Left forelimb (tissue), 1 donor: ENCODE data around the gene PCK1.
"Not testable (repeated sequence)": the region's sequence is repeated elsewhere in the genome, so short reads cannot be mapped to it uniquely, and the experiment has no call there.

Source experiments
- DNase-seq: peaks from one replicate; pipeline ENCODE4 v3.0.0-alpha.2; 2018; ENCODE audit warnings: low spot score

Gene PCK1

DNA sequence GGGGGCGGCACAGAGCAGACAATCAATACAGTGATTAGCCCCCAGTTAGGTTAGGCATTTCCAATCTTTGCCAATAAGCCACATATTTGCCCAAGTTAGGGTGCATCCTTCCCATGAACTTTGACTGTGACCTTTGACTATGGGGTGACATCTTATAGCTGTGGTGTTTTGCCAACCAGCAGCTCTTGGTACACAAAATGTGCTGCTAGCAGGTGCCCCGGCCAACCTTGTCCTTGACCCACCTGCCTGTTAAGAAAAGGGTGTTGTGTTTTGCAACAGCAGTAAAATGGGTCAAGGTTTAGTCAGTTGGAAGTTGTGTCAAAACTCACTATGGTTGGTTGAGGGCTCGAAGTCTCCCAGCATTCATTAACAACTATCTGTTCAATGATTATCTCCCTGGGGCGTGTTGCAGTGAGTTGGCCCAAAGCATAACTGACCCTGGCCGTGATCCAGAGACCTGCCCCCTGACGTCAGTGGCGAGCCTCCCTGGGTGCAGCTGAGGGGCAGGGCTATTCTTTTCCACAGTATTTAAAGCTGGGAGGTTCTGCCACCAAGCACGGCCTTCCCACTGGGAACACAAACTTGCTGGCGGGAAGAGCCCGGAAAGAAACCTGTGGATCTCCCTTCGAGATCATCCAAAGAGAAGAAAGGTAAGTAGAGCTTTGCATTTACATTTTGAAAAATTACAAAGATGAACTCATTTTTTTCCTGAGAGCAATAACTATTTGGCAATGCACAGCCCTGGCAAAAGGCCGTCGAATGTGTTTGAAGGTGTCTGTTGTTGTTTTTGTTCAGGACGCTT, at the start of gene PCK1:
PCK1 (plus strand) TSS at position 557 of the 802 bp plus-strand sequence. CDS start 302 bp downstream, outside the sequence.
- no peak for DNase-seq

DNA sequence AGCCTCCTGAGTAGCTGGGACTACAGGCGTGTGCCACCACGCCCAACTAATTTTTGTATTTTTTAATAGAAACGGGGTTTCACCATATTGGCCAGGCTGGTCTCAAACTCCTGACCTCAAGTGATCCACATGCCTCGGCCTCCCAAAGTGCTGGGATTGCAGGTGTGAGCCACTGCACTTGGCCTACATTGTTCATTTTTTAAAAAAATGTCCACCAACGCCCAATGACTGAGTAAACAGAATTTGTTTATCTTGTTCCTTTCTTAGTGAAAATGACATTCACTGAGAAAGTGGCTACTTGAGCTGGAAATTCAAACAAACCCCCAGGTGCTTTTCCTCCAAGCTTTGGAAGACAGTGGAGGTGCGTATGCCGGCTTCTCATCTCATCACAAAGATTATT, 49.2 kb upstream of the PCK1 start:
- not testable (repeated sequence) for DNase-seq

DNA sequence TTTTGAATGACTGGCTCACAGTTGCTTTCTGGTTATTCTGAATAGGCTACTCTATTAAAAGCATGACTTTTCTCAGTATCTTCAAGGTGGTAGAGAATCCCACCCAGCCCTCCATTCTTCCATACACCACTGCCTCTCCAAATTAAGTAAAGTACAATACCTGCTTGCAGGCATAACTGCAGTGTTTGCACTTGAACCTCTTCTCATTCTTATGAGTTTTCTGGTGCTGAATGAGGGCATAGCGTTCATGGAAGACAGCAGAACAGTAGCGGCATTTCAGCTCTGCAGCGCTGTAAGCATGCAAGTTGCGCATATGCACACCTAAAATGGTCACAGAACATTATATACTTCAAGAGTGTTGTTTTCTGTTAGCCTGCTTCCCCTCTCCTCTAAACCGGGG, 48.5 kb upstream of the PCK1 start:
- no peak for DNase-seq

DNA sequence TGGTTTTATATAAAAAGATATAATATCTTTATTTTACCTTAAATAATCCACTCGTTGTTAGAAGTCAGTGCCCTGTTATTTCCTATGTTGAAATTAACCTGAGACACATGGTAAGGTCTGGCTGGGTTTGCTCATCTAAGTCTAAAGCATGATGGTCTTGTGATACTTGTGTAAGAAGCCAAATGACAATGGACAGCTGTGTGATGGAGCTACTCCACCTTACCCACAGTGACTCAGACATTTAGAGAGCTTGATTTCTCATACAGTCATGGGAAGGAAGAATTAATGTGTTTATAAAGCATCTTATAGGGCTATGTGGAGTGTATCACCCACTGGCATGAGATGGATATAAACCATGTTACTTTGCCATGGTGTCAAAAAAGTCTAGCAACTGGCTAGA, 47.7 kb upstream of the PCK1 start:
- no peak for DNase-seq

DNA sequence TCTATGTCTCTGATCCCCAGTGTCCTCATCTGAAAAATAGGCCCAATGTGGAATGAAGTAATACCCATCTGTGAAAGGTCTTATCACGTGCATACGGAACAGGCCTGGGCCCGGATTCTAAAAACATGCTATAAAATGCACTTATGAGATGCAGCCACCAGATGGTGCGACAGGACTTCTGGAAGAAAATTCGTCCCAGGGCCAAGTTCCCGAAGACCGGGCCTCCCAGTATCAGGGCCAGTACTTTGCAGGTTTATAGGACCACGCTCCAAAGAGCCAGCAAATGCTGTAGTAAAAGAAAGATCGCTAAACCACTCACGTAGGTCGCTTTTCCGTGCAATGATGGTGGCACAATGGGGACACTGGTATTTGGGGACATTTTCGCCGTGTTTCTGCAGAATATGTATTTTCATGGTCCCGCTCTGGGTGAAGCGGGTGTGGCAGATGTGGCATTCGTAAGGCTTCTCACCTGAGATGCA, 46.6 kb upstream of the PCK1 start:
- peak; percentile 75 for DNase-seq

DNA sequence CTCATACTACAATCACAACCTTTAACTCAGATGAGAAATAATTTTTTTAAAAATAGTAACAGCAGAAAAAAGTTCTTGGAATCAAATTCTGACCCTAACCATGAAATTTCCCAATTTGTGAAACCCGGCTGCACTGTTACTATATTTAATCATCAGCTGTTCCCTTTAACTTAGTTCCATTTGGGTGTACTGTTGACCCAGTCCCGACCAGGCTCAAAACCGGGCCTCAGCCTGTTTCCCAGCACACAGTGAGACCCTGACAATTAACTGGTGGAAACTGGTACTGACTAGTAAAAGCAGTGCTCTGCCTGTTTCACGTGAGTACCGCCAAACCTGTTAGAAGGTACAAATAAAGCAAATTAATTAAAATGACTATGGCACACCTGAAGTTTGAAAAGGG, 43.0 kb upstream of the PCK1 start:
- DNase-seq = no peak

DNA sequence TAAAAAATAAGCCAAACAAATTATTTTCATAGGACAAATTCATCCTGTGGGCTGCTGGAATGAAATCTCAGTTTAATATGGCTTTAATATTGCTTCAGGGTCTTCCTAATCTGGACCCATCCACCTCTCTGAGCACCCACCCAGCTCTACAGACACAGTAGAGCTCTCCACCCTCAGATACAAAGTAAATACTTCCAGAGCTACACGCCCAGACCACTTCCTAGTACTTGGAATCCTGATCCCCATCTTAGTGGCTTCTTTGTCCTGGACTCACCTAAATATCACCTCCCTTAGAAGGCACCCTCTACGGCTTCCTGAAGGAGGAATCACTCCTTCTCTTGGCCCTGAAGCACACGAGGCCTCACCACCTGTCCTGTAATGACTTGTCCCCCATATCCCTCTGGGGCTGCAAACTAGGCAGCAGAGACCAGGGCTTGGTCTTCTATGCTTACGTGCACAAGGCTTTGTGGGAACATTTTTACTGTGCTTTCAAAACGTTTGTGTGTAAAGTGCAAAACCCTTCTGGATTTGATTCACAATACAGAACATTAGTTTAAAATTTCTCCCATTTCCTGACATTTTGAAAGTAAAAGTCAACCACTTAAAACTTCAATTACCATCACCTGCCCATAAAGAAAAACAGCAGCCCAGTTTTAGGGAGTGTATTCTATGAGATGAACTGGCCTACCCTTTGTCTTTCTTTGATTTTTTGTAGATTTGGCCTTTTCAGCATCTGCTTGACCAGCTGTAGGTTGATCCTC, 38.4 kb upstream of the PCK1 start:
- DNase-seq = no peak

DNA sequence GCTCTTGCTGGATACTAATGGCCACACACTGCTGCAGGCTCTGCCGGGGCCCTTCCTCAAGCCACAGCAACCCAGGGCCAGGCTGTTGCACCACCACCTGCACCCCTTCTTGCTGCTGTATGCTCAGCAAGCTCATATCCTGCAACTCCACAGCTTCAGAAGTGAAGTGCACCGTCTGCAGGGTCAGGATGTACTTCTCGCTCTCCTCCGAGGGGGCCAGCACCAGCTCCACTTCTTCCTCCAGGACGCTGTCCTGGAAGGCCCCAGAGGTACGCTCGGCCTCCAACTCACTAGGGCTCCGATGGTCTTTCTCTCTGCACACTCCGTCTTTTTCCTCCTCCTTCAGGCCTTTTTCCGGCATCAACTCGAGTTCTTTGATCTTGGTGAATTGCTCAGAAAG, 37.1 kb upstream of the PCK1 start:
- no peak for DNase-seq

DNA sequence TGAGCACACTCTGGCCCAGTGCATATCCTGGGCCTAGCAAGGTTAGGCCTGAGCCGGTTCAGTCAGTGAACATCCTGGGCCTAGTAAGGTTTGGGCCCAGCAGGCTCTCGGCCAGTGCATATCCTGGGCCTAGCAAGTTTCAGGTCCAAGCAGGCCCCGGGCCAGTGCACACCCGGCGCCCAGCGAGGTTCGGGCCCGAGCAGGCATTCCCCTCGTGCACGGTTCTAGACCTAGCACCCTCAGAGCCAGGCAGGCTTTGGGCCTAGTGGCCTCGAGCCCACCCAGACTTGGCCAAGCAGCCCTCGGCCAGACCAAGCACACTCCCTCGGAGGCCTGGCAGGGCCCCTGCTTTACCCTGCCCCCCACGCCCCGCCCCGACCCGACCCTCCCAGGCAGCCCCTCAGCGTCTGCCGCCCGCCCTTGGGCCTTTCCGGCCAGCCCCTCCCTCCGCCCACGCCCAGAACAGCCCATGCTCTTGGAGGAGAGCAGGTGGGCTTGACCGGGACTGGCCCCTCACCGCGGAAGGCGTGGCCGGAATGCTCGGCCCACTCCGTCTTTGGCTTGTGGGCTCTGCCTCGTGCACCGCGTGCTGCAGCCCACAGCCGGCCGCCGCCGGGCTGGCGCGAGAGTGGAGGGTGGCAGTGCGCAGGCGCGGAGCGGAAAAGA, 36.3 kb upstream of the PCK1 start, which contains the start of gene CTCFL:
CTCFL (minus strand) TSS at position 630 of the 666 bp plus-strand sequence. CDS start 935 bp downstream, outside the sequence.
- DNase-seq = no peak

DNA sequence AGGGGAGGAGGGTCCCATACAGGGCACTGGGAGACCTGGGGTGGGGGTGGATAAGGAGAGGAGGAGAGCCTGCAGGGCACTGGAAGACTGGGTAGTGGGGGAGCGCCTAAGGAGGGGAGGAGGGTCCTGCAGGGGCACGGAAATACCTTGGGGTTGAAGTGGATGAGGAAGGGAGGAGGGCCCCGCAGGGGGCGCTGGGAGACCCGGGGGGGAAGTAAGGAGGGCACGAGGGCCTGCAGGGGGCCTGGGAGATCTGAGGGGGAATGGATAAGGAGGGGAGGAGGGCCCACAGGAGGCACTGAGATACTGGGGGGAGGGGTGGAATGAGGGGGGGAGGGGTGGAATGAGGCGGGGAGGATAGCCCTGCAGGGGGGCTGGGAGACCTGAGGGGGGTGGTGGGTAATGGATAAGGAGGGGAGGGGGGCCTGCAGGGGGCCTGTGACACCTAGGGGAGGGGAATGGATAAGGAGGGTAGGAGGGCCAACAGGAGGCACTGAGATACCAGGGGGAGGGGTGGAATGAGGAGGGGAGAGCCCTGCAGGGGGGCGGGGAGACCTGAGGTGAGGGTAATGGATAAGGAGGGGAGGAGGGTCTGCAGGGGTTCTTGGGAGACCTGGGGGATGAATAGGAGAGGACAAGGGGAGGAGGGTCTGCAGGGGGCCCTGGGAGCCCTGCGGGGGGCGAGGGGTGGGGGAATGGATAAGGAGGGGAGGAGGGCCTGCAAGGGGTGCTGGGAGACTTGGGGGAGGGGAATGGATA, 35.4 kb upstream of the PCK1 start:
- no peak for DNase-seq

DNA sequence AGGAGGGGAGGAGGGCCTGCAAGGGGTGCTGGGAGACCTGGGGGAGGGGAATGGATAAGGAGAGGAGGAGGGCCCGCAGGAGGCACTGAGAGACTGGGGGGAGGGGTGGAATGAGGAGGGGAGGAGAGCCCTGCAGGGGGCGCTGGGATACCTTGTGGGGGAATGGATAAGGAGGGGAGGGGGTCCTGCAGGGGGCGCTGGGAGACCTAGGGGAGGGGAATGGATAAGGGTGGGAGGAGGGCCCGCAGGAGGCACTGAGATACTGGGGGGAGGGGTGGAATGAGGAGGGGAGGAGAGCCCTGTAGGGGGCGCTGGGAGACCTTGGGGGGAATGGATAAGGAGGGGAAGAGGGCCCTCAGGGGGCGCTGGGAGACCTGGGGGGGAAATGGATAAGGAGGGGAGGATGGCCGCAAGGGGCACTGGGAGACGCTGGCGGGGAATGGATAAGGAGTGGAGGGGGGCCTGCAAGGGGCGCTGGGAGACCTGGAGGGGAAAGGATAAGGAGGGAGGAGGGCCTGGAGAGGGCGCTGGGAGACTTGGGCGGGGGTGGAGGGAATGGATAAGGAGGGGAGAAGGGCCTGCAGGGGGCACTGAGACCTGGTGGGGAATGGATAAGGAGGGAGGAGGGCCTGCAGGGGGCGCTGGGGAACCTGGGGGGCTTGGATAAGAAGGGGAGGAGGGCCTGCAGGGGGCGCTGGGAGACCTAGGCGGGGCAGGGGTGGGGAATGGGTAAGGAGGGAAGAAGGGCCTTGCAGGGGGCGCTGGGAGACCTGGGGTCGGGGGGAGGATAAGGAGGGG, 34.6 kb upstream of the PCK1 start:
- no peak for DNase-seq

DNA sequence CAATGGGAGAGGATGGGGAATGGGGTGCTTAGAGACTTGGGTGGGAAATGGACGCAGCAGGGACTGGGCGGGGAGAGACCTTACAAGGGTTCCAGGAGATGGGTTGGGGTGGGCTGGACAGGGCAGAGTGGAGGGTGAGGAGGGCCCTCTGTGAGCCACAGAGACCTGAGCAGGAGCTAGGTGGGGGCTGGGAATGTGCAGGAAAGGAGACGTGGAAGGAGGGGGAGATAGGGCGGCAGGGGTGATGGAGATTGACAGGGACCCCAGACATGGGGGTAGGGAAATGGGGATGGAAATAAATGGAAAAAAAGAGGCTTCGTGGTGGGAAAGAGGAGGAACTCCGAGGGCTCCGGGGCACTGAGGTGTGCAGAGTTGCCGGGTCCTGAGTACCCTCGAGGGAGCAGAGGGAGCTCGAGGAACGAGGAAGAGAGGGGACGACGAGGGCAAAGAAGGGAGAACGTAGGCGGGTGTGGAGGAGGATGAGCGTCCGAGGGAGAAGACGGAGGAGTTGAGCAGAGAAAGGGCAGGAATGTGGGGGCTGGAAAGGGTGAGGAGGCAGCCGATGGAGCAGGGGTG, 33.9 kb upstream of the PCK1 start:
- no peak for DNase-seq

DNA sequence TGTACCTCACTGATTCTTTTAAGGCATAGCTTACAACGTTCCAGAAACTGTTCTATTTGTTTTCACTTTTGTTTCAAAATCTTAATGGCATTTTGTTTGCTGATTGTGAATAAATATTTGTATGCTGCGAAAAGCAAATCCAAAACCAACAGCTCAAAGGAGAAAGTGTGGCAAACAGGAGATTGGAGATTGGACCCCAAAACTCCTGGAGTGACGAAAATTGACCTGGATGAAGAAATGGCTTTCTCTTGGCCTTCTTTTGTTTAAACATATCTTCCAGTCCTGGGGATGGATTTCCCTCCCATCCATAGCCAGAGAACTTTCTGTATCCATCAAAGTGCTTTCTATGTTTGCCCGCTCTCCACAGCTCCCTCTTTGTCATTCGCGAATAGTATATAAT, 33.2 kb upstream of the PCK1 start:
- no peak for DNase-seq

DNA sequence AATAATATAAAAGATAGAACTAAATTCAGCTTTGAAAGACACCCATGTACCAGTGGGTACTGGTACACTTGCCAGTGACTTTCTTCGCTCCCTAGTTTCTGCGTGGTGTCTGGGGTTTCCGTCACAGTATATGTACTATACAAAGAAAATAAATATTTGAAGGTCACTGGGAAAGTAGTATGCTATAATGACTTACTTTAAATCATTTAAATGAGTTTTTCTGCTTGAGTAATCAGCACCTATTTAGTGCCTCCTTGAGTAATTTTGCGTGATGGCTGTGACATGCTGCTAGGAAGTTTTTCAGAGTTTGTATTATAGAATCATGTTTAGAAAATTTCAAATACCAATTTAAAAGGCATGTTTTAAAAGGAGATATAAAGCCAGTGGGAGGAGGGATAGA, 32.8 kb upstream of the PCK1 start:
- no peak for DNase-seq

DNA sequence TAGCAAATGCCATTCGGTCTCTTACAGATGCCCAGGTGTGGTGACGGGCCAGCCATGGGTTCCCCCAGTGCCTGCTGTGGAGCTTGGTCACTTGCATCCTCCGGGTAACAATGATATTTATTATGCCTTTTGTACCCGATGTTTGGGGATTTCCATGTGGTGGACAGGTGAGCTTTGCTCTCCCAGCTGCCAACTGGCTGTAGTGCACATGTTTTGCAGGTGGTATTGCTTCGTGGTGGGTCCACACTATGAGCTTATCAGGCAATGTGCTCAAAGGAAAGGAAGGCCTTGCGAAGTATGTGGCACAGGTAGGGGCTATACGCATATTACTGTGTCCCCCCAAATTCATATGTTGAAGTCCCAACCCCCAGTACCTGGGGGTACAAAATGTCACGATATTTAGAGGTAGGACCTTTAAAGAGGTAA, 31.7 kb upstream of the PCK1 start:
- no peak for DNase-seq

DNA sequence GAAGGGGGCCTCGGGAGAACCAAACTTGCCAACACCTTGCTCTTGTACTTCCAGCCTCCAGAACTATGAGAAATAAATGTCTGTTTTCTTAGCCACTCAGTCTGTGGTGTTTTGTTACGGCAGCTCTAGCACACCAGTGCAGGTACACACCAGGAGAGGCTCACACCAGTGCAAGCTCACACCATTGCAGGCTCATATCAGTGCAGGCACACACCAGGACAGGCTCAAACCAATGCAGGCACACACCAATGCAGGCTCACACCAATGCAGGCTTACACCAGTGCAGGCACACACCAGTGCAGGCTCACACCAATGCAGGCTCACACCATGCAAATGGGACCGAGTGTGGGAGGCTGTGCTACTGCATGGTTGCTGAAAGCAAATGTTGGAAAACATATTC, 31.1 kb upstream of the PCK1 start:
- no peak for DNase-seq

DNA sequence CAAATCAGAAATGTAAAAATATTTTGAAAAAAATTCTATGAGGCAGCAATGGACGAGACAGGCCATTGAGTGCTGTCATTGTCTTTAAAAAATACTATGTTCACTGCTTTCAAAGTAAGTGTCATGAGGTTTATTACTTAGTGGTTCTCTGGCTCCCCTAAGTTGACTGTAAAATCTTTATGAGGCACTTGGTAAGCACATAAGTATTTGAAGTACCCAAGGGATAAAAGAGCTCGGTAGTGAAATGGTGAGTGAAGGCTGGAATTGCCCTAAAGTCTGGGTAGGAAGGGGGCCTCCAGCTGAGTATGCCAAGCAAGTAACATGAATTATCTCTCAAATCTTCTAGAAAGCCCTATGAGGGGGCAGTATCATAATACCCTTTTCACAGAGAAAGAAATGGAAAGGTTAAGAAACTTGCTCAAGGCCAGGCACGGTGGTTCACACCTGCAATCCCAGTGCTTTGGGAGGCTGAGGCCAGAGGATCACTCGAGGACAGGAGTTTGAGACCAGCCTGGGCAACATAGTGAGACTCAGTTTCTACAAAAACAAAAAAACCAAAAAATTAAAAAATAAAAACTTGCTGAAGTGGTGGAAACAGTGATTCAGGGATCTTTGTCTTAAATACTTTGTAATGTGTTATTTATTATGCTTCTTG, 30.5 kb upstream of the PCK1 start:
- no peak for DNase-seq

DNA sequence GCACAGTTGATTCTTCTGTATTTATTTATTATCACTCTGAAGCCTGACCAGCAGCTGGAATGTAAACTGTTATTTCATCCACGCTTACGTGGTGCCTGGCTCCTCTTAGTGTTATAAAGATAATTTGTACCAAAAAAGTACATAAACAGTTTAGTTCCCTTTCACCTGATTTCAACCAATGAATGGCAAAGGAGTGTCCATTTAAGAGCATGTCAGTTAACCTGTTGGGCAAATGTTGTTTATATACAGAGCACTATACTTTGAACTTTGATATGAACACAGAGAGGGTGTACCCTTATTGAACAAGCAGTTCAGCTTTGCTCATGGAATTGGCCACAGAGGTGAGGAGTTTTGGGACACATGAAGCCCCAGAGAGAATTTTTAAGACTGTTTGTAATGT, 28.8 kb upstream of the PCK1 start:
- DNase-seq = no peak

DNA sequence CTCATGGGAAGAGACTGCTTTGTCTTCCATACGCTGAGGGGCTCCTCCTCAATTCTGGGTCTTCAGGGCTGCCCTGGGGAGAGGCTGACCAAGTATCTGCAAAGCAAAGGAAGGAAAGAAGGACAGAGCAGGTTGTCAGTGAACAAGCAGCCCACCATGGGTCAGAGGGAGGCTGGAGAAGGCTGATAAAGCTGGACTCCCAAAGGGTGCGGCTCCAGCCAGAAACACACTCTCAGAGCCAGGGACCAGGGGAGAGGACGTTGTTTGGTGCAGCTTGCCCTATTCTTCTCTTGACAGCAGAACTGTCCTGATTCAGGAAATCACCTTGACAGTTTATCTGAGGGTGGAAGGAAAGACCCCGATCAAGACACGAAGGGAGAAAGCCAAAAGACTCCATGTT, 25.6 kb upstream of the PCK1 start:
- no peak for DNase-seq

DNA sequence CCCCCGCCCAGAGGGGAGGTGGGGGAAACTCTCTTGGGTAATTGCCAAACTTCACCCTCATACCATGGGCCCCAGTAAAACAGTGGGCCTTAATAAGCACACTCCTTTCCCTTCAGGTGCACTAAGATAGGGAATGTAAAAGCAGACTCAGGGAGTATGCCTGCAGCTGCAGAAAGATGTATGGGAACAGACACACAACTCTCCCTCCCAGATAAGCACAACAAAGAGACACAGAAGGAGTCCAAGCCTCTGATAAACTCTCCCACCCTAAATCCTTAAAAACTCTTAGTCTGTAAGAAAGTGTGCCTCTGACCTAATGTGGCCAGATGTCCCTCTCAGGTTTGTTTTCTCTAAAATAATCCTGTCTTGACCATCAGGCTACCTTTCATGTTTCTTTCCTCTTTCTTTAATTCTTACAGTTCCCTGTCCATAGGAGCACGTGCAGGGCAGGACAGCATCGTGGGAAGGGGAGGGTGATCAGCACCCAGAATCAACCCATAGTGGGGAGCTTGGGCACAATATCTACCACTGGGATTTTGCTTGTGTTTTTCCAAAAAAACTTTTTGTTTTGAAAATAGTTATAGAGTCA, 24.7 kb upstream of the PCK1 start:
- no peak for DNase-seq
